Measurements from ENCODE around the gene FBXO4. TPM values are rescaled to one million over a fixed set of nuclear protein-coding genes. Genes with fewer than 3 reads are reported as not detected.

The FBXO4 gene
- total RNA-seq, 2 experiments from 2014 or later = 11.6 to 14.4 TPM

GRCh38 chr5:41893074-41893851, 31.8 kb upstream of the FBXO4 start:
- ATAC-seq (no peak), DNase-seq (no peak)
- Mint-ChIP-seq H3K36me3 (ENCODE audit: low read depth) (no peaks in the 10 kb centered on the region), H3K27me3 (ENCODE audit: low read depth) (peaks cover 28% of the 10 kb centered on the region), H3K4me3 (peak overlapping the region; percentile 4), H3K27ac (no peak overlapping the region), H3K9me3 (ENCODE audit: insufficient read depth) (no peaks in the 10 kb centered on the region), H3K4me1 (ENCODE audit: low read depth) (peaks cover 22% of the 10 kb centered on the region)
- CTCF ChIA-PET = interaction anchor here (0.7 to 2.5 kb wide), 4 partner anchors 11 to 37 kb away, joined by 3 to 7 read pairs (median 4); partner anchors contain the start of genes FBXO4 and RIMOC1
- POLR2A ChIA-PET = interaction anchor here (0.8 to 2.9 kb wide), 2 partner anchors 9 to 11 kb away, joined by 3 to 14 read pairs; partner anchors contain the start of gene RIMOC1

GRCh38 chr5:41896230-41896629, 28.9 kb upstream of the FBXO4 start:
- Mint-ChIP-seq H3K27ac (no peak overlapping the region), H3K4me1 (ENCODE audit: low read depth) (peaks cover 18% of the 10 kb centered on the region), H3K9me3 (ENCODE audit: insufficient read depth) (no peaks in the 10 kb centered on the region), H3K27me3 (ENCODE audit: low read depth) (peaks cover 30% of the 10 kb centered on the region), H3K36me3 (ENCODE audit: low read depth) (no peaks in the 10 kb centered on the region), H3K4me3 (no peak overlapping the region)
- POLR2A ChIA-PET = no interaction called here
- DNase-seq (no peak), ATAC-seq (no peak)
- CTCF ChIA-PET = no interaction called here

- Mint-ChIP-seq H3K27ac (peak overlapping the region; percentile 95), H3K9me3 (ENCODE audit: insufficient read depth) (no peaks in the 10 kb centered on the region), H3K27me3 (ENCODE audit: low read depth) (peaks cover 7% of the 10 kb centered on the region), H3K36me3 (ENCODE audit: low read depth) (peaks cover 29% of the 10 kb centered on the region), H3K4me1 (ENCODE audit: low read depth) (peaks cover 43% of the 10 kb centered on the region), H3K4me3 (peak overlapping the region; percentile 92)
- ATAC-seq = no peak
- ChIA-PET CTCF (interaction anchor here (0.7 to 2.2 kb wide), 7 partner anchors 9 to 154 kb away, joined by 4 to 15 read pairs (median 4); partner anchors contain the start of gene FBXO4), POLR2A (interaction anchor here (0.8 to 2.4 kb wide), 14 partner anchors 9 to 1410 kb away, joined by 3 to 39 read pairs (median 6); partner anchors contain the start of genes FBXO4, HMGCS1 and OXCT1)
- no peak for DNase-seq
Measured at GRCh38 chr5:41903382-41903891, 21.6 kb upstream of the FBXO4 start.

- peaks cover 29% of the 10 kb centered on the region for H3K36me3 Mint-ChIP-seq (ENCODE audit: low read depth)
- no peaks in the 10 kb centered on the region for H3K9me3 Mint-ChIP-seq (ENCODE audit: insufficient read depth)
- ATAC-seq (peak; percentile 96), DNase-seq (peak; percentile 98)
- POLR2A ChIA-PET = interaction anchor here (0.6 to 2.4 kb wide), 18 partner anchors 10 to 1680 kb away, joined by 3 to 39 read pairs (median 4); partner anchors contain the start of genes FBXO4, HMGCS1, OXCT1 and TMEM267
- H3K27me3 Mint-ChIP-seq (ENCODE audit: low read depth) = peaks cover 7% of the 10 kb centered on the region
- H3K4me3 Mint-ChIP-seq = peak within 1 kb of the TSS; percentile 92
- CTCF ChIA-PET = interaction anchor here (0.6 to 2.2 kb wide), 9 partner anchors 10 to 153 kb away, joined by 3 to 15 read pairs (median 4); partner anchors contain the start of genes FBXO4 and OXCT1
- peaks cover 45% of the 10 kb centered on the region for H3K4me1 Mint-ChIP-seq (ENCODE audit: low read depth)
- H3K27ac Mint-ChIP-seq = peak within 1 kb of the TSS; percentile 95
Measured at GRCh38 chr5:41903892-41904799, 20.9 kb upstream of the FBXO4 start, which contains the start of gene RIMOC1. RIMOC1 (plus strand) TSS chr5:41904344; CDS start chr5:41904368, 24 bp downstream.

GRCh38 chr5:41906151-41906550, 18.9 kb upstream of the FBXO4 start:
- peaks cover 45% of the 10 kb centered on the region for H3K4me1 Mint-ChIP-seq (ENCODE audit: low read depth)
- CTCF ChIA-PET = no interaction called here
- POLR2A ChIA-PET = no interaction called here
- ATAC-seq = no peak
- no peak overlapping the region for H3K4me3 Mint-ChIP-seq
- H3K27ac Mint-ChIP-seq = no peak overlapping the region
- peaks cover 42% of the 10 kb centered on the region for H3K36me3 Mint-ChIP-seq (ENCODE audit: low read depth)
- no peak for DNase-seq
- H3K9me3 Mint-ChIP-seq (ENCODE audit: insufficient read depth) = no peaks in the 10 kb centered on the region
- H3K27me3 Mint-ChIP-seq (ENCODE audit: low read depth) = peaks cover 2% of the 10 kb centered on the region

- H3K36me3 Mint-ChIP-seq (ENCODE audit: low read depth) = peaks cover 59% of the 10 kb centered on the region
- H3K27ac Mint-ChIP-seq = no peak overlapping the region
- ATAC-seq (no peak), DNase-seq (no peak)
- no peak overlapping the region for H3K4me3 Mint-ChIP-seq
- POLR2A ChIA-PET = no interaction called here
- peaks cover 38% of the 10 kb centered on the region for H3K4me1 Mint-ChIP-seq (ENCODE audit: low read depth)
- no peaks in the 10 kb centered on the region for H3K9me3 Mint-ChIP-seq (ENCODE audit: insufficient read depth)
- no peaks in the 10 kb centered on the region for H3K27me3 Mint-ChIP-seq (ENCODE audit: low read depth)
- CTCF ChIA-PET = interaction anchor here (2.8 kb wide), 1 partner anchor 52 kb away, joined by 12 read pairs; no protein-coding TSS in a partner anchor
Measured at GRCh38 chr5:41908374-41909079, 16.6 kb upstream of the FBXO4 start.

- POLR2A ChIA-PET = no interaction called here
Measured at GRCh38 chr5:41918105-41918504, 7.0 kb upstream of the FBXO4 start.

GRCh38 chr5:41921166-41921565, 3.9 kb upstream of the FBXO4 start:
- ChIA-PET CTCF (interaction anchor here (1.9 kb wide), 1 partner anchor 65 kb away, joined by 5 read pairs; no protein-coding TSS in a partner anchor), POLR2A (no interaction called here)
- ATAC-seq (no peak), DNase-seq (no peak)
- peaks cover 8% of the 10 kb centered on the region for H3K4me1 Mint-ChIP-seq (ENCODE audit: low read depth)
- no peak overlapping the region for H3K27ac Mint-ChIP-seq
- no peak overlapping the region for H3K4me3 Mint-ChIP-seq
- H3K36me3 Mint-ChIP-seq (ENCODE audit: low read depth) = peaks cover 33% of the 10 kb centered on the region
- no peaks in the 10 kb centered on the region for H3K9me3 Mint-ChIP-seq (ENCODE audit: insufficient read depth)
- H3K27me3 Mint-ChIP-seq (ENCODE audit: low read depth) = no peaks in the 10 kb centered on the region

More at GRCh38 chr5:41918105-41918504, 7.0 kb upstream of the FBXO4 start:
- DNase-seq (no peak), ATAC-seq (no peak)
- Mint-ChIP-seq H3K9me3 (ENCODE audit: insufficient read depth) (no peaks in the 10 kb centered on the region), H3K4me1 (ENCODE audit: low read depth) (no peaks in the 10 kb centered on the region), H3K4me3 (no peak overlapping the region), H3K27ac (peak overlapping the region; percentile 35), H3K27me3 (ENCODE audit: low read depth) (no peaks in the 10 kb centered on the region), H3K36me3 (ENCODE audit: low read depth) (peaks cover 55% of the 10 kb centered on the region)
- CTCF ChIA-PET = no interaction called here

GRCh38 chr5:41921874-41922273, 3.2 kb upstream of the FBXO4 start:
- DNase-seq = no peak
- H3K4me1 Mint-ChIP-seq (ENCODE audit: low read depth) = peaks cover 9% of the 10 kb centered on the region
- H3K27me3 Mint-ChIP-seq (ENCODE audit: low read depth) = no peaks in the 10 kb centered on the region
- H3K27ac Mint-ChIP-seq = no peak overlapping the region
- ATAC-seq = no peak
- ChIA-PET CTCF (interaction anchor here (1.9 kb wide), 1 partner anchor 65 kb away, joined by 5 read pairs; no protein-coding TSS in a partner anchor), POLR2A (no interaction called here)
- H3K9me3 Mint-ChIP-seq (ENCODE audit: insufficient read depth) = no peaks in the 10 kb centered on the region
- H3K36me3 Mint-ChIP-seq (ENCODE audit: low read depth) = peaks cover 33% of the 10 kb centered on the region
- no peak overlapping the region for H3K4me3 Mint-ChIP-seq

GRCh38 chr5:41924526-41924871, 582 bp upstream of the FBXO4 start:
- H3K9me3 Mint-ChIP-seq (ENCODE audit: insufficient read depth) = no peaks in the 10 kb centered on the region
- peak overlapping the region; percentile 89 for H3K27ac Mint-ChIP-seq
- H3K4me1 Mint-ChIP-seq (ENCODE audit: low read depth) = peaks cover 14% of the 10 kb centered on the region
- no peak for DNase-seq
- ChIA-PET CTCF (interaction anchor here (0.9 to 1.7 kb wide), 8 partner anchors 10 to 69 kb away, joined by 3 to 8 read pairs (median 4); partner anchors contain the start of gene RIMOC1), POLR2A (interaction anchor here (0.7 to 1.9 kb wide), 6 partner anchors 10 to 1560 kb away, joined by 3 to 39 read pairs (median 6); partner anchors contain the start of genes OXCT1 and RIMOC1)
- no peak for ATAC-seq
- H3K4me3 Mint-ChIP-seq = peak overlapping the region; percentile 86
- peaks cover 20% of the 10 kb centered on the region for H3K36me3 Mint-ChIP-seq (ENCODE audit: low read depth)
- no peaks in the 10 kb centered on the region for H3K27me3 Mint-ChIP-seq (ENCODE audit: low read depth)
